Daoy (cell line): ENCODE measurements around the gene ZNF668. TPM values are rescaled to one million over a fixed set of nuclear protein-coding genes. Genes with fewer than 3 reads are reported as not detected.

ENCODE experiments used
- DNase-seq: peaks from one replicate; pipeline ENCODE4 v3.0.0-alpha.2; 2015; ENCODE audit warnings: low read depth
- total RNA-seq: library from RNA; depleted of rRNA; stranded (reverse); fragments of >200 nt; shearing (Covaris generic); gene quantifications from 2 replicates; pipeline ENCODE4 v1.2.3, GENCODE V29; 2014

ZNF668 gene
- total RNA-seq, 1 experiment from 2014 or later, result 10.5 TPM

- DNase-seq, result no peak
These were observed 7.7 kb upstream of the ZNF668 start for GRCh38 chr16:31081428-31082351.

GRCh38 chr16:31080756-31081419 lies 6.8 kb upstream of the ZNF668 start:
- DNase-seq, result no peak

- DNase-seq, result no peak
These were observed 6.1 kb upstream of the ZNF668 start for GRCh38 chr16:31080035-31080629.

GRCh38 chr16:31079342-31079944 lies 5.4 kb upstream of the ZNF668 start:
- no peak for DNase-seq

- no peak for DNase-seq
These were observed 4.7 kb upstream of the ZNF668 start for GRCh38 chr16:31078597-31079341.

GRCh38 chr16:31077592-31078396 lies 3.8 kb upstream of the ZNF668 start:
- no peak for DNase-seq

GRCh38 chr16:31077024-31077423 lies 3.0 kb upstream of the ZNF668 start:
- no peak for DNase-seq

- no peak for DNase-seq
These were observed 2.3 kb upstream of the ZNF668 start for GRCh38 chr16:31076319-31076718.

GRCh38 chr16:31074814-31075183 lies 759 bp upstream of the ZNF668 start:
- DNase-seq, result no peak

- DNase-seq, result peak; percentile 92
These were observed 684 bp downstream of the ZNF668 start for GRCh38 chr16:31073142-31073969.

- peak; percentile 55 for DNase-seq
These were observed 1.4 kb downstream of the ZNF668 start for GRCh38 chr16:31072540-31073141.

GRCh38 chr16:31071861-31072260 lies 2.2 kb downstream of the ZNF668 start:
- peak; percentile 59 for DNase-seq

GRCh38 chr16:31067342-31067741 lies 6.7 kb downstream of the ZNF668 start:
- DNase-seq, result no peak

- DNase-seq, result peak; percentile 79
These were observed 9.1 kb downstream of the ZNF668 start for GRCh38 chr16:31064882-31065461.

- DNase-seq, result no peak
These were observed 10.0 kb downstream of the ZNF668 start for GRCh38 chr16:31063843-31064611.

- no peak for DNase-seq
These were observed 10.6 kb downstream of the ZNF668 start for GRCh38 chr16:31063495-31063842.

GRCh38 chr16:31061813-31062440 lies 12.1 kb downstream of the ZNF668 start:
- no peak for DNase-seq
